ENCODE data around the gene ZFP36L1. TPM values are rescaled to one million over a fixed set of nuclear protein-coding genes. Genes with fewer than 3 reads are reported as not detected.

ZFP36L1 gene
- total RNA-seq, 2 experiments from 2014 or later: 84.4 to 86.2 TPM

DNA sequence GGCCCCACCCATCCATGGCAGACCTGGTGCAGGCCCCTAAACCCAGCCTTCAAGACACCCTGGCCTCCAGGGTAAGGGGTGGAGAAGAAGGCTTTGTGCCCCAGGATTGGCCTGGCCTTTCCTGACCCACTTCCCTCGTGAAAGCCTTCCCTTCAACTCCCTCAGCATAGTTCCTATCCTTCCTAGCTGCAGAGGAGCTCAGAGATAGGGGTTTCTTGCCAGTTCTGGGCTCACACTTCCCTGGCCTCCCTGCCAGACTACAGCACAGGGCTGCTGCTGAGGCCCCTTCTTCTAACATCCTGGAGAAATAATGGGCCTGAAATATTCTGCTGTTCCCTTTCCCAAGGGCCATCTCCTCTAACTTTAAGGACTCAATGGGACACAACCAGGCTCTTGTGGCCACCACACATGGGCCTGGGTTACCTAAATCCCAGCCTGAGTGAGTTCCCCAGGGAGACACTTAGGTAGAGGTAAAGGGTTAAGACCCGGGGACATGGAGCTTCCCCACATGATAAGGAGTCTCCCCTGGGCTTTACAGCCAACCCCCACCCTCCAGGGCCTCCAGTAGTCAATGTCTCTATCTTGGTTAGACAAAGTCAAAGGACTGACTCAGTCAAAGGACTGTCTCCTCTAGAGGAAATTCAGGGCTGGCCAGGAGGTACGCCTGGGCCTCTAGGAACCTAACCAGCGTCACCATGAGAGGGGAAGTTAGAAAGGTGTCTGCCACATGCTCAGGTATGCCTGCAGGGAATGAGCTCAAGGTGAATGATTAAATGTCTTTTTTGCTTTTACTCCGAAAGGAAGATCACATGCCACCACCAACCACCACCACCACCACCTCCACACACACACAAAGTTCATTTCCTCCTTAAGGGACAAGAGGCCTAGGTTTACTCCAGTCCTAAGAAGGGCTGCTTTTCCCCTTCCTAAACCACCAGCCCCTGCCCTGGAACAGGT lies 7.1 kb downstream of the ZFP36L1 start:
- Mint-ChIP-seq H3K27ac (peak overlapping the region; percentile 87), H3K4me3 (no peak overlapping the region), H3K9me3 (no peaks in the 10 kb centered on the region), H3K4me1 (peaks cover 72% of the 10 kb centered on the region), H3K36me3 (peaks cover 49% of the 10 kb centered on the region), H3K27me3 (no peaks in the 10 kb centered on the region)
- no peak for DNase-seq

DNA sequence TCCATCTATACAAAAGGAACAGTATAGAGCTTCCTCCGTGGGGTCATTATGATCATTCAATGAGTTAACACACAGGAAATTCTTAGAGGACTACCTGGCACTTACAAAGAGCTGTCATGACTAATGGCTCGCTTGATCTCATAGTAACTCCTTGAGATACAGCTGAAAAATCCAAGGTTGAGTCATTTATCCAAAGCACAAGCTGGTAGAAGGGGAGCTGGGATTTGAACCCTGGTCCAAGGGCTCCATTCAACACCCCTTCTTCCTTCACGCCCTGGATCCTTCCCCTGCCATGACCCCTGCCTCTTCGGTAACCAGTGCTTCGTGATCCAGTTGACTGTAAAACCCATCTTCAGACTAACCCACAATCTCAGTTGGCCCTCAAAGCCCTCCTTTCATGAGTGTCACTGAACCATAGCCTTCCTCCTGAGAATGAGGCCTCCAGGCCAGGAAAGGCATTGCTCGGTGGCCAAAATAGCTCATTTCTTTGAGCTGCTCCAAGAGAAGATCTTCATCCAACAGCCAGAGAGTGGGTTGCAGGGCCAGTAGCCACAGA lies 7.8 kb downstream of the ZFP36L1 start:
- Mint-ChIP-seq H3K36me3 (peaks cover 41% of the 10 kb centered on the region), H3K27ac (peak overlapping the region; percentile 87), H3K9me3 (no peaks in the 10 kb centered on the region), H3K4me1 (peaks cover 80% of the 10 kb centered on the region), H3K27me3 (no peaks in the 10 kb centered on the region), H3K4me3 (no peak overlapping the region)
- DNase-seq: no peak

DNA sequence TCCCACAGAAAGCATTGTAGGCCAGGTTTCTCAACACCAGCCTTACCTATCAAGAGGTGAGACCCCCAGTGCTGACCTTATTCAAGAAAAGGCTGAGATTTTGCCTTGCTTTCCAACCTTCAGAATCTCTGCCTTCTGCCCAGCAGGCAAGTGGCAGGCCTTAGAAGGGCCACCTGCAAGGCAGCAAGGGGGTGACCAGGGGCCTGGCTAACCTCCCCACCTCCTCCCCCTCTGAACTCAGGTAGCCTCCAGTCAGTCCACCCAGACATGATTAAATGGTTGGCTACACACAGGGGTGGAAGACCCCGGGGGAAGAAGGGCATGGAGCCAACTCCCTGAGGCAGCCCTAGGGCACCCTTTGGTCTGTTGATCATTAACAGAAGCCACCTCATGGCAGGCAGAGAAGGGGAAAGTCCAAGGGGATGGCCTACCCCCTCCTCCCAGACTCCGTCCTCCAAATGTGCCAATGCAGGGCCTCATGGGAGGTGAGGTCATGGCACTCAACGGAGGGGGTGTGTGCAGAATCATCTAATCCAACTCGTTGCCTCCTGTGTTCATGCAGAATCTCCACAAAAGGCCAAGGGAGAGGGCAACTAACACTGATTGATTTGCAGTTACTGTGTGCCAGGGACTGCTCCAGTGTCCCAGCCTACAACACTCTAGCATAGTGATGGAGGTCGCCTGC lies 8.5 kb downstream of the ZFP36L1 start:
- no peak for DNase-seq
- Mint-ChIP-seq H3K27me3 (no peaks in the 10 kb centered on the region), H3K4me3 (no peak overlapping the region), H3K9me3 (no peaks in the 10 kb centered on the region), H3K4me1 (peaks cover 85% of the 10 kb centered on the region), H3K36me3 (peaks cover 34% of the 10 kb centered on the region), H3K27ac (no peak overlapping the region)

DNA sequence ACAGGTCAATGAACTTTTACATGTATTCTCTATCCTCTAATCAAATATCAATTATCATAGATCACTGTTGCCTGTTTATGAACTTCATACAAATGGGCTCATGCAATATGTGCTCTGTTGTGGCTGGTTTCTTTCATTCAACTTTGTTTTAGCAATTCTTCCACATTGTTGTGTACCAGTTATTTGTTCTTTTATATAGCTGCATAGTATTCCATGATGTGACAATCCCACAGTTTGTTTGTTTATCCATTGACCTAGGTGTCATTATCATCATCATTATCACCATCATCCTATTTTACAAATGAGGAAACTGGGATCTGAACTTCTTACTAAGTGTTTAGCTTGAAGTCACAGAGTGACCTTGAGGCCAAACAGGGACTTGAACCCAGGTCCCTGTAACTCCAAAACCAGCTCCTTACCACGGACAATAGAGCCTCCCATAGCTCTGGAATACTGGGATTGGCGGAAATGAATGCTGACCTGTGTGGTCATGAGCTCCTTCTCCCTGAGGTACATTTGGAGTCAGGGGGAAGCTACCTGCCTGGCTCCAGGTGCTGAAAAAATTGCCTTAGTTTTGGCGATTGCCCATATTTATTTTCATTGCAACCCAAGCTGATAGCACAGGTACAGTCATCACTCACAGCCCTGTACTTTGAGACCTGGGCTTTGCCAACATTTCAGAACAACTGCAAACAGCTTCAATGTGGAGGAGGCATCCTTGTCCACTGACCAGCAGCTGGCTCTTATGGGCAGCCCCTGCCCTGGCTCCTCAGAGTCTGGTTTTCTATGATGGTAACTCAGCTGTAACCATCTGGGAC lies 9.2 kb downstream of the ZFP36L1 start:
- Mint-ChIP-seq H3K9me3 (no peaks in the 10 kb centered on the region), H3K36me3 (peaks cover 27% of the 10 kb centered on the region), H3K4me3 (no peak overlapping the region), H3K27ac (no peak overlapping the region), H3K27me3 (no peaks in the 10 kb centered on the region), H3K4me1 (peaks cover 88% of the 10 kb centered on the region)
- no peak for DNase-seq

DNA sequence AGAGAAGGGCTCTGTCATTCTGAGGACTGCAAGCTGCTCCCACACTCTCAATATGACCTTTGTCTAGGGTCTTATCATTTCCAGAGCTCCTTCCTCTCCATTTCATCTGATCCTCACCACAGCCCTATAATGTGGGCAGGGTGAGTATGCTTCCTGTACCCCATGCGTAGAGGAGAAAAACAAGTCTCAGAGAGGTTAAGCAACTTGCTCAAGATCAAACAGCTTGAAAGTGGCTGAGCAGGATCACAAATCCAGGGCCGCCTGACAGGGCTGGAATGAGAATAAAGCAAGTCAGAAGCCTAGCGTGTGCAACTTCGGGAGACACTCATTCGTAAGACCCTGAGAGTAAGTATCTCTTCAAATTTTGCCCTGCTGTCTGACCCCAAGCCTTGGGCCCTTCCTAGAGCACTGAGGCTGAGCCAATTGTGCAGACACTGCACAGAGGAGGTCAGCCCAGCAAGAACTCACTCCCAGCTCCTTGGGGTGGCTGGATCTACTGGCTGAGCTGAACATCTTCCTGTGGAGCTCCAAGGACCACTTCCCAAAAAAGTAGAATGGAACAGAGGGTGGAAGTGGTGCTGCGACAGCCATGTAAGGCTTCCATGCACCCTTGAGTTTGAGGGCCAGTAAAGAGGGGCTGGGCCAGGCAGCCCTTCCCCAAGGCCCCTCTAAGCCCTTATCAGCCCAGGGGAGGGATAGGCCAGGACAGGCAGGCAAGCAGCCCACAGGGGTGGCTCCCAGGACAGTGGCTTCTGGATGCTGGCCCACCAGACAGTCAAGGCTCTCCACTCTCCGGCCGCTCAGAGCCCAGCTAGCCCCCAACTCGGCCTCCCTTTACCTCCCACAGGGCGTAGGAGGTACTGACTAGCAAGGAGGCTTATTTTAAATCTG lies 10.5 kb downstream of the ZFP36L1 start:
- DNase-seq: peak; percentile 73
- H3K4me1 Mint-ChIP-seq: peaks cover 87% of the 10 kb centered on the region
- H3K36me3 Mint-ChIP-seq: peaks cover 18% of the 10 kb centered on the region
- H3K27ac Mint-ChIP-seq: peak overlapping the region; percentile 90
- H3K27me3 Mint-ChIP-seq: no peaks in the 10 kb centered on the region
- H3K4me3 Mint-ChIP-seq: no peak overlapping the region
- H3K9me3 Mint-ChIP-seq: no peaks in the 10 kb centered on the region

DNA sequence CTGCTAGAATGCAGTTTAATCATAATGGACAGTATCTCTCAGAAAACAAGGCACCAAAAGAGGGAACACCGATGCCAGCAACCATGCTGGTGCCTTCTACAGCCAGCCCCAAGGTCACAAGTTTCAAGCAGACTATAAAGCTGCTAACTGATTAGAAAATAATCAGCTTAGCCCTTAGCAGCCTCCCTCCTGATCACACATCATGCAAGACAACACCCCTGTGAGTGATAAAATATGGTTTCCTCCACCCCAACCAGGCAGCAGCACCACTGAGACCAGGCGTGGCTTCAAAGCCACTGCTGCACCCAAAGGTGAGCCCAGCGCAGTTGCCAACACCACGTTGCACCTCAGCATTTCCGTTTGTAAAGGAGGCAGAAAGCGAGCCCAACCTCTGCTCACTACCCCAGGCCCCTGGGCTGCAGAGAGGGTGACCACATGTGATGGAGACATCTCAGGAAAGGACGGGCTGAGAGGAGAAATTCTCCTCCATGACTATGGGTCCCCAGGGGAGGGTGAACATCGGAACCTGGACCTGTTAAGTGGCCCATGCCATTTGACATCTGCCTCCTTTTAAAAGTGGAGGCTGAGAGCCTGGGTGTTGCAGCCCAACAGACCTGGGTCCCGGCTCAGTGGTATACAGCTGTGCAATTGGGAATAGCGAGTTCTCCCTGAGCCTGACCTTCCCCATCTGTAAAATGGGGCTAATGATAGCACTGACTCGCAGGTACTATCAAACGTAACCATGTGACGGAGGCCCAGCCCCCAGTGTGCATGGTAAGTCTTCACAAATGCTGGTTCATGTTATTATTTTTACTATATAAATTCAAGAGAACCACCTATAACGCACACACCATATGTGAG lies 11.5 kb downstream of the ZFP36L1 start:
- peak; percentile 65 for DNase-seq
- H3K27me3 Mint-ChIP-seq: no peaks in the 10 kb centered on the region
- H3K9me3 Mint-ChIP-seq: no peaks in the 10 kb centered on the region
- peaks cover 8% of the 10 kb centered on the region for H3K36me3 Mint-ChIP-seq
- peaks cover 77% of the 10 kb centered on the region for H3K4me1 Mint-ChIP-seq
- peak overlapping the region; percentile 61 for H3K4me3 Mint-ChIP-seq
- peak overlapping the region; percentile 90 for H3K27ac Mint-ChIP-seq

DNA sequence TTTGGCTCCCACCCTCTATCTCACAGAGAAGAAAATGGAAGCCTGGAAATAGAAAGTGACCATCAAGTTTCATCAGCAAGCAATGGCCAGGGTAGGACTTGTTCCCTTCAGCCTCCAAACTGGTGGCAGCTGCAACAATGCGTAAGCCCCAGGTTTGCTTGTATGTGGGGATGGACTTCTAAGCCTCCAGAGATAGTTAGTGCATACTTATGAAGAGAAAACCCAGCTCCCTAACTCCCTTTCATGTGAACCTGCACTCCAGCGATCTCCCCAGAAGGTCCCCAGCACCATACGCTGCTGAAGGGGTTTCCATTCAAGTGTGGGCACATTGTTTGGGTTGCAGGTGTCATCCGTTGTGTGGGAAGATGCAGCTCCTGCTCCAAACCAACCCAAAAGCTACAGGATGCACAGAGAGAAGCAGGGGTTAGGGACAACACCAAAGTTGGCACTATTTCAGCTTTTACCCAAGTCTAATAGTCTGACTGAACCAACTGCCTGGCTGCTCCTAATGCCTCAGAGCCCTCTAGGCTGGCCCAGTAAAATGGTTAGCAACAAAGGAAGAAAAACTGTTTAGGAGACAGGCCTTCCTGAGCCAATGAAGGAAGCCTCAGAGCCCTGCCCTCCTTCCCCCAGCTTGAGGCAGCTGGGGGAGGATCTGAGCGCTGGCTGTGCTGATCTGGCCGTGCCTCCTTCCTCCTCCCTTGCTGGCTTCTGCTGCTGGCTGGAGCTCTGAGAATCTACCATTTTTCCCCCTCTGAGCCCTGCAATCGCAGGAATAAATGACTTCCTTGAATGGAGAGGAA lies 12.3 kb downstream of the ZFP36L1 start:
- Mint-ChIP-seq H3K27me3 (no peaks in the 10 kb centered on the region), H3K36me3 (peaks cover 7% of the 10 kb centered on the region), H3K9me3 (peaks cover 1% of the 10 kb centered on the region), H3K27ac (peak overlapping the region; percentile 90), H3K4me1 (peaks cover 74% of the 10 kb centered on the region), H3K4me3 (peak overlapping the region; percentile 61)
- no peak for DNase-seq

DNA sequence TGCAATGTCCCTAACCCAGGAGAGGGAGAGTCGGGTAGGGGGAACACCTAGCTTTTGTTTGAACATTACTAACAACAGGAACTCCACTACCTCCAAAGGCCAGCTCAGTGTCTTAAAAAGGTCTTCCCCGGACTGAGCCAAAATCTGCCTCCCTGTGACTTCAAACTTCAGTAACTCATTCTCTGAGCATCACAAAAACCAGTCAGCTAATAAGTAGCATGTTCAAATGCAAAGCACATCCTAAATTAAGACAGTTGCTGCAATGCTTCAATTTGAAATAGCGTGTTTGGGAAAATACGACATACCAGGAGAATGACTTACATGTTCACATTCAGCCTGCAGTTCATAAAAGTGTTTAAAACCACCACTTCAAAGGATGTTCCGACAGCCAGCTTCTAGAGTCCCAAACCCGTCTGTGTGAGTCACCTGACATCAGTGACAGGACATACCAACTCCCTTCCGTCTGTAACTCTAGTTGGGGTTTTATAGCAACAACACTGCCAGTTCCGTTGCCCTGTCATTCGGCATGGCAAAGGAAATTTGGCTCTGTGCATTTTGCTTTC lies 13.0 kb downstream of the ZFP36L1 start:
- Mint-ChIP-seq H3K4me3 (peak overlapping the region; percentile 61), H3K9me3 (peaks cover 4% of the 10 kb centered on the region), H3K4me1 (peaks cover 70% of the 10 kb centered on the region), H3K36me3 (peaks cover 7% of the 10 kb centered on the region), H3K27me3 (no peaks in the 10 kb centered on the region), H3K27ac (peak overlapping the region; percentile 90)
- DNase-seq: peak; percentile 50

DNA sequence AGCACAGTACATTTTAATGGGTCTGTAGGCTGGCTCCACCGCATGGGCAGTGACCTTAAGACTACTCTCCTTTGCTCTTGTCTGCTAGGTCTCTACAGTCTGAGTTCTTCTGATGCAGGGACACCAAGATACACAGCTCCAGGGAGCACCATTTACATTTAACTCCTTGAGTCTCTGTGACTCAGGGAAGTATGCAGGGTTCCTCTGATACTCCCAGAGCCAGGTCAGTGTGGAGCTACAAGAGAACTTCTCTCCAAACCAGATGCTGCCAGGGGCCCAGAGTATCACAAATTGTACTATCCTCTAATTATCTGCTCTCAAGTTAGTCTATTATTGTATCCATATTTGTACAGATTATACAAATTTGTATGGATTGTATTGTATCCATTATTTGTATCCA lies 15.2 kb downstream of the ZFP36L1 start:
- no peak overlapping the region for H3K27ac Mint-ChIP-seq
- peaks cover 69% of the 10 kb centered on the region for H3K4me1 Mint-ChIP-seq
- peaks cover 8% of the 10 kb centered on the region for H3K36me3 Mint-ChIP-seq
- H3K9me3 Mint-ChIP-seq: peaks cover 11% of the 10 kb centered on the region
- no peak overlapping the region for H3K4me3 Mint-ChIP-seq
- no peaks in the 10 kb centered on the region for H3K27me3 Mint-ChIP-seq
- DNase-seq: no peak

DNA sequence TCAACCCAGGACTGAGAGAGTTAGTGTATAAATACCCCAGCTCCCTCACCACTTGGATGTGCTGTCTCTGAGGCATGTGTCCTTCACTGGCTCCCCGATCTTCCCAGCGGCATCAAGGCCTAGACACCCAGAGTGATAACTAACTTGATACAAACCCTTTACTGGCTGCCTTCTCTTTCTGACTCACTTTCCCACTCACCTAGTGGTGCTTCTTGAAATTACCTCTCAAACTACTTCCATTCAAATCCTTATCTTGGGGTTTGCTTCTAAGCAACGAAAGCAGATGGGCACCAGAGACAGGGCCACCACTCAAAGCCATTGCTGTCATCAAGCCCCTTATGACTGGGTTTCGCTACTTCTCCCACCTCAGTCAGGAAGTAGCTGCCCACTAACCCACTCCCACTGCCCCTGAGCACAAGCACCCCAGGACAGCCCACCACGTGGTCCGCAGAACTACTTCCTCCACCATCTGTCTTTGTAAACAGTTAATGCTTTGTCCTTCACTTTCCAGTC lies 17.2 kb downstream of the ZFP36L1 start:
- Mint-ChIP-seq H3K9me3 (peaks cover 11% of the 10 kb centered on the region), H3K36me3 (peaks cover 14% of the 10 kb centered on the region), H3K4me1 (peaks cover 65% of the 10 kb centered on the region), H3K4me3 (no peak overlapping the region), H3K27me3 (no peaks in the 10 kb centered on the region), H3K27ac (no peak overlapping the region)
- DNase-seq: no peak

DNA sequence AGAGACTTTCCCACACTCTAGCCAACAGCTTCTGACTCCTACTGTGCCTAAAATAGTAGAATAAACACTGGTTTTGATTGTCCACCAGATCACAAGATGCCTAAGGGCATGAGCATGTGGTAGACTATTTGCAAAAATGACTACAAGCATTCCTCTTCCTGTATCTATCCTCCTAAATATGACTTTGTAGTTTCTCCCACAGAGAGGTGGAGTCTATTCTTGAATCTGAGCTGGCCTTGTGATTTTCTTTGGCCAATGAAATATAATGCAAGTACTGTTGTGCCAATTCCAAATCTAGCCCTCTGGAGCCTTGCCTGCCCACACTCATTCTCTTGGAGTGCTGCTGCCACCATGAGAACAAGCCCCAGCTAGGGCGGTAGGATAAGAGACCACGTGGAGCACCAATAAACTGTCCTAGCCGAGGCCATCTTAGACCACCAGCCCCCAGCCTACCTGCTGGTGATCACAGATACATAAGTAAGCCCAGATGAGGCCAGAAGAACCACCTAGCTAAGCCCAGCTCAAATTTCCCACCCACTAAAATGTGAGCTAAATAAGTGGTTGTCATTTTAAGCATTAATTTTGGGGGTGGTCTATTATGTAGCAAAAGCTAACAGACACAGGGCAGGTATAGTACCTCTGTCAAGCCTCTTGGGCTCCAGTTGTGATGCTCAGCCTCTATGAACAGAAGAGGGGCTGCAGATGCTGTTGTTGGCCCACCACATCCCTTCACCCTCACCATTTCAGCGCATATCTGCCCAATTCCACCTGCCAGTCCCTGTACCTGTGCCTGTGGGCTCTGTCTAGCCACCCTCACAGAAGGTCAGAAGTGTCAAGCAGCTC lies 17.9 kb downstream of the ZFP36L1 start:
- Mint-ChIP-seq H3K4me3 (no peak overlapping the region), H3K4me1 (peaks cover 63% of the 10 kb centered on the region), H3K27me3 (no peaks in the 10 kb centered on the region), H3K27ac (no peak overlapping the region), H3K36me3 (peaks cover 14% of the 10 kb centered on the region), H3K9me3 (peaks cover 11% of the 10 kb centered on the region)
- DNase-seq: no peak

Data from activated naive CD8-positive, alpha-beta T cell treated with anti-CD3 and anti-CD28 coated beads for 36 hours (primary cell).